Skeletal muscle tissue (tissue), 4 donors: ENCODE data around the gene THRB. TPM values are rescaled to one million over a fixed set of nuclear protein-coding genes. Genes with fewer than 3 reads are reported as not detected.

Experiments
- H3K27ac ChIP-seq: one replicate; pipeline ENCODE4 v1.7.0; 2013; ENCODE audit warnings: mild to moderate bottlenecking, low read depth, low read length, inconsistent platforms
- H3K27me3 ChIP-seq, 3 donors: one replicate each; pipeline ENCODE4 v1.7.0; 2013; ENCODE audit warnings: low read length in 3 of 3; ENCODE audit not compliant: control insufficient read depth in 3 of 3, insufficient read depth in 3 of 3
- H3K36me3 ChIP-seq, 3 donors: one replicate each; pipeline ENCODE4 v1.7.0; 2013; ENCODE audit warnings: low read length in 3 of 3; ENCODE audit not compliant: control insufficient read depth in 3 of 3, insufficient read depth in 3 of 3
- H3K4me1 ChIP-seq, 3 donors: one replicate each; pipeline ENCODE4 v1.7.0; 2013; ENCODE audit warnings: low read length in 3 of 3, mild to moderate bottlenecking in 3 of 3; ENCODE audit not compliant: control insufficient read depth in 3 of 3, insufficient read depth in 3 of 3
- H3K4me3 ChIP-seq, 3 donors: one replicate each; pipeline ENCODE4 v1.7.0; 2013; ENCODE audit warnings: low read length in 3 of 3
- H3K9ac ChIP-seq, 3 donors: one replicate each; pipeline ENCODE4 v1.7.0; 2013; ENCODE audit warnings: low read length in 3 of 3, mild to moderate bottlenecking in 3 of 3, moderate library complexity in 2 of 3, low read depth in 1 of 3
- H3K9me3 ChIP-seq, 3 donors: one replicate each; pipeline ENCODE4 v1.7.0; 2013; ENCODE audit warnings: low read length in 3 of 3; ENCODE audit not compliant: control insufficient read depth in 3 of 3
- total RNA-seq: library from RNA; depleted of rRNA; stranded (reverse); fragments of >200 nt; gene quantifications from one replicate; pipeline ENCODE4 v1.2.3, GENCODE V29; 2014
- donor health status: Osteomylitis.

THRB gene
- total RNA-seq, 1 donor from 2014 or later = 3.1 TPM

- peaks cover 10 to 22% (median 14%) of the 10 kb centered on the region in 3 donors for H3K4me1 ChIP-seq
- no peaks in the 10 kb centered on the region for H3K27me3 ChIP-seq
- no peak overlapping the region for H3K4me3 ChIP-seq
- H3K27ac ChIP-seq = no peak overlapping the region
- H3K9me3 ChIP-seq = no peaks in the 10 kb centered on the region
- H3K9ac ChIP-seq = no peak overlapping the region
- H3K36me3 ChIP-seq = peaks cover 10 to 26% (median 26%) of the 10 kb centered on the region in 3 donors
These were observed 360.7 kb downstream of the THRB start for GRCh38 chr3:24133942-24134341.

- Histone ChIP-seq H3K36me3 (peaks cover 10 to 26% (median 26%) of the 10 kb centered on the region in 3 donors), H3K4me1 (peaks cover 8 to 21% (median 10%) of the 10 kb centered on the region in 3 donors), H3K9me3 (no peaks in the 10 kb centered on the region), H3K27me3 (no peaks in the 10 kb centered on the region), H3K9ac (no peak overlapping the region), H3K27ac (no peak overlapping the region), H3K4me3 (no peak overlapping the region)
These were observed 361.2 kb downstream of the THRB start for GRCh38 chr3:24133436-24133835.

GRCh38 chr3:24129549-24129948 is 365.1 kb downstream of the THRB start:
- Histone ChIP-seq H3K4me1 (peaks cover 0 to 12% (median 8%) of the 10 kb centered on the region in 3 donors), H3K36me3 (peaks cover 14 to 38% (median 33%) of the 10 kb centered on the region in 3 donors), H3K4me3 (no peak overlapping the region), H3K9ac (no peak overlapping the region), H3K27ac (no peak overlapping the region), H3K27me3 (no peaks in the 10 kb centered on the region), H3K9me3 (no peaks in the 10 kb centered on the region)

- H3K4me3 ChIP-seq = no peak overlapping the region
- H3K36me3 ChIP-seq = peaks cover 14 to 32% (median 24%) of the 10 kb centered on the region in 3 donors
- no peaks in the 10 kb centered on the region for H3K27me3 ChIP-seq
- H3K27ac ChIP-seq = no peak overlapping the region
- H3K9me3 ChIP-seq = no peaks in the 10 kb centered on the region
- H3K9ac ChIP-seq = no peak overlapping the region
- peaks cover 0 to 12% (median 8%) of the 10 kb centered on the region in 3 donors for H3K4me1 ChIP-seq
These were observed 366.2 kb downstream of the THRB start for GRCh38 chr3:24128199-24129005.

GRCh38 chr3:24123596-24123995 is 371.1 kb downstream of the THRB start:
- Histone ChIP-seq H3K27me3 (no peaks in the 10 kb centered on the region), H3K9me3 (no peaks in the 10 kb centered on the region), H3K36me3 (peaks cover 12 to 23% (median 14%) of the 10 kb centered on the region in 3 donors), H3K4me1 (peaks cover 0 to 10% (median 5%) of the 10 kb centered on the region in 3 donors), H3K4me3 (no peak overlapping the region), H3K9ac (no peak overlapping the region), H3K27ac (no peak overlapping the region)

GRCh38 chr3:24120434-24120833 is 374.2 kb downstream of the THRB start:
- Histone ChIP-seq H3K4me3 (no peak overlapping the region), H3K27me3 (no peaks in the 10 kb centered on the region), H3K9ac (no peak overlapping the region), H3K36me3 (peaks cover 5 to 8% (median 8%) of the 10 kb centered on the region in 3 donors), H3K27ac (no peak overlapping the region), H3K4me1 (peaks cover 0 to 5% (median 4%) of the 10 kb centered on the region in 3 donors), H3K9me3 (no peaks in the 10 kb centered on the region)

GRCh38 chr3:24119321-24119751 is 375.3 kb downstream of the THRB start:
- Histone ChIP-seq H3K4me3 (no peak overlapping the region), H3K4me1 (peaks cover 0 to 5% (median 4%) of the 10 kb centered on the region in 3 donors), H3K9me3 (no peaks in the 10 kb centered on the region), H3K9ac (no peak overlapping the region), H3K27ac (no peak overlapping the region), H3K27me3 (no peaks in the 10 kb centered on the region), H3K36me3 (peaks cover 5 to 8% (median 8%) of the 10 kb centered on the region in 3 donors)

- peaks cover 0 to 5% (median 4%) of the 10 kb centered on the region in 3 donors for H3K4me1 ChIP-seq
- no peak overlapping the region for H3K9ac ChIP-seq
- H3K9me3 ChIP-seq = no peaks in the 10 kb centered on the region
- H3K36me3 ChIP-seq = peaks cover 2 to 4% (median 4%) of the 10 kb centered on the region in 3 donors
- no peak overlapping the region for H3K4me3 ChIP-seq
- H3K27ac ChIP-seq = no peak overlapping the region
- H3K27me3 ChIP-seq = no peaks in the 10 kb centered on the region
These were observed 377.1 kb downstream of the THRB start for GRCh38 chr3:24117508-24117907.

- Histone ChIP-seq H3K4me1 (no peaks in the 10 kb centered on the region), H3K4me3 (no peak overlapping the region), H3K27me3 (no peaks in the 10 kb centered on the region), H3K9me3 (no peaks in the 10 kb centered on the region), H3K9ac (no peak overlapping the region), H3K27ac (no peak overlapping the region), H3K36me3 (no peaks in the 10 kb centered on the region)
These were observed 382.9 kb downstream of the THRB start for GRCh38 chr3:24111711-24112110.

GRCh38 chr3:24110051-24110450 is 384.6 kb downstream of the THRB start:
- H3K4me1 ChIP-seq = no peaks in the 10 kb centered on the region
- H3K4me3 ChIP-seq = no peak overlapping the region
- no peaks in the 10 kb centered on the region for H3K36me3 ChIP-seq
- H3K9ac ChIP-seq = no peak overlapping the region
- no peaks in the 10 kb centered on the region for H3K9me3 ChIP-seq
- no peaks in the 10 kb centered on the region for H3K27me3 ChIP-seq
- no peak overlapping the region for H3K27ac ChIP-seq
